ENCODE measurements around the gene ZBTB37.

GRCh38 chr1:173864179-173864867 is 3.9 kb upstream of the ZBTB37 start:
- TF ChIP-seq CTCF (IDR thresholded peaks at IDR 0.05), result no peak
- no peak for TF ChIP-seq EP300 (IDR thresholded peaks at IDR 0.05)
- TF ChIP-seq POLR2AphosphoS5 (IDR thresholded peaks at IDR 0.05), result no peak
